SU-DHL-6 (cell line): ENCODE results near the gene APBB2.
"Not testable (repeated sequence)": the region's sequence is repeated elsewhere in the genome, so short reads cannot be mapped to it uniquely, and the experiment has no call there.

Source experiments
- H2AFZ ChIP-seq: fragments of 200-600 bp; sonication (generic); 2 replicates; pipeline ENCODE4 v1.6.1; 2014; ENCODE audit warnings: low read depth, mild to moderate bottlenecking, moderate library complexity, mixed read lengths, antibody characterized with exemption, low read length; ENCODE audit not compliant: severe bottlenecking
- H3F3A ChIP-seq: fragments of 200-600 bp; shearing (Covaris generic); 2 replicates; pipeline ENCODE4 v1.6.0; 2016; ENCODE audit warnings: antibody characterized with exemption, mild to moderate bottlenecking; ENCODE audit not compliant: insufficient read depth
- H3K27ac ChIP-seq: fragments of 200-600 bp; sonication (generic); 2 replicates; pipeline ENCODE4 v1.5.1; 2016; ENCODE audit warnings: low read depth, mild to moderate bottlenecking, low read length, moderate library complexity, mixed read lengths
- H3K27me3 ChIP-seq: fragments of 200-600 bp; sonication (generic), shearing (Covaris generic); 2 replicates; pipeline ENCODE4 v1.6.0; 2014; ENCODE audit warnings: mild to moderate bottlenecking, low read length
- H3K36me3 ChIP-seq: fragments of 200-600 bp; sonication (generic); 2 replicates; pipeline ENCODE4 v1.6.1; 2014; ENCODE audit warnings: mild to moderate bottlenecking, low read length, mixed read lengths
- H3K4me2 ChIP-seq: fragments of 300-600, 200-600 bp; shearing (Covaris generic), sonication (generic); 2 replicates; pipeline ENCODE4 v1.6.0; 2014; ENCODE audit warnings: low read length, low read depth, mild to moderate bottlenecking; ENCODE audit not compliant: poor library complexity, severe bottlenecking
- H3K4me3 ChIP-seq: fragments of 200-600 bp; sonication (generic); 2 replicates; pipeline ENCODE4 v1.5.1; 2014; ENCODE audit warnings: antibody characterized with exemption, low read length, mild to moderate bottlenecking, mixed read lengths; ENCODE audit not compliant: insufficient read depth, poor library complexity, severe bottlenecking
- H3K79me2 ChIP-seq: fragments of 200-600 bp; sonication (generic); 2 replicates; pipeline ENCODE4 v1.6.1; 2014; ENCODE audit warnings: mild to moderate bottlenecking, low read length, moderate library complexity; ENCODE audit not compliant: insufficient read depth
- H3K9ac ChIP-seq: fragments of 200-600 bp; sonication (generic); 2 replicates; pipeline ENCODE4 v1.7.0; 2014; ENCODE audit warnings: mild to moderate bottlenecking, low read length
- H3K9me2 ChIP-seq: fragments of 200-600 bp; sonication (generic); replicated peaks from 2 replicates; pipeline ENCODE4 v1.6.1; 2014; ENCODE audit warnings: low read length; ENCODE audit not compliant: insufficient read depth
- H3K9me3 ChIP-seq: fragments of 200-600 bp; sonication (generic); 2 replicates; pipeline ENCODE4 v1.6.1; 2014; ENCODE audit warnings: low read length, mixed read lengths; ENCODE audit not compliant: insufficient read depth
- H4K20me1 ChIP-seq: fragments of 200-600 bp; sonication (generic); 2 replicates; pipeline ENCODE4 v1.6.1; 2014; ENCODE audit warnings: low read depth, mild to moderate bottlenecking, antibody characterized with exemption, low read length, moderate library complexity, mixed read lengths
- CTCF ChIP-seq: fragments of 200-600 bp; sonication (generic); IDR thresholded peaks from one replicate; pipeline ENCODE4 v1.5.1; 2017; ENCODE audit warnings: antibody characterized with exemption, mild to moderate bottlenecking, low read length, moderate library complexity; ENCODE audit not compliant: insufficient read depth, poor library complexity, severe bottlenecking
- EZH2phosphoT487 ChIP-seq: fragments of 200-600 bp; sonication (generic), shearing (Covaris generic); conservative IDR thresholded peaks from 2 replicates; pipeline ENCODE4 v1.6.1; 2018; ENCODE audit warnings: mild to moderate bottlenecking, antibody characterized with exemption, low read length, moderate library complexity, mixed read lengths

APBB2 gene

DNA sequence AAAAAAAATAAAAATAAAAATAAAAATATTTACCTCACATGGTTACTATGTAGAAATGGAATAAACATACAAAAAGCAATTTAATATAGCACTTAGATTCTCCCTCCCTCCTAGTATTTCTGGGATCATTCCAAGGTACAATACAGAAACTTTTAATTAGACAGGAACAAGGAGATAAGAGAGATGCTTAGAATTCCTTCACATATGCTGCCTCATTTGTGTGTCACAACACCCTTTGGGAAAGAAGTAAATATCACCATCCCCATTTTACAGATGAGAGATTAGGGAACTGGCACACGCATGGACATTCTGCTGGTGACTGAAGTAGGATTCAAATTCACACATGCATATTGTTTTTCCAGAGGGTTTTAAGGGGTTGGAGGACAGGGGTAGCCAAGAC is 164.2 kb downstream of the APBB2 start:
- Histone ChIP-seq H3K4me2 (no peak overlapping the region), H3K36me3 (no peaks in the 10 kb centered on the region), H3K27me3 (no peaks in the 10 kb centered on the region), H3K9me3 (no peaks in the 10 kb centered on the region), H3K27ac (no peak overlapping the region), H3K9ac (no peak overlapping the region), H3K79me2 (no peaks in the 10 kb centered on the region; the same call in 1 of the 2 replicates), H3F3A (no peaks in the 10 kb centered on the region), H3K4me3 (no peak overlapping the region), H3K9me2 (no peaks in the 10 kb centered on the region), H4K20me1 (no peaks in the 10 kb centered on the region), H2AFZ (no peak overlapping the region)
- TF ChIP-seq CTCF = no peak
- no peak for TF ChIP-seq EZH2phosphoT487

GRCh38 chr4:41049176-41049575 is 165.2 kb downstream of the APBB2 start:
- H3K36me3 ChIP-seq, H3K27ac ChIP-seq, H3K9me3 ChIP-seq: not testable (repeated sequence)

GRCh38 chr4:41044791-41045190 is 169.6 kb downstream of the APBB2 start:
- H3K9ac ChIP-seq = no peak overlapping the region
- peaks cover 4% of the 10 kb centered on the region; the same call in 1 of the 2 replicates for H3K36me3 ChIP-seq
- no peaks in the 10 kb centered on the region for H3F3A ChIP-seq
- no peaks in the 10 kb centered on the region for H3K9me3 ChIP-seq
- no peak overlapping the region for H3K4me2 ChIP-seq
- no peaks in the 10 kb centered on the region for H4K20me1 ChIP-seq
- no peaks in the 10 kb centered on the region for H3K27me3 ChIP-seq
- no peak overlapping the region for H3K4me3 ChIP-seq
- H2AFZ ChIP-seq = no peak overlapping the region
- no peaks in the 10 kb centered on the region; the same call in 1 of the 2 replicates for H3K79me2 ChIP-seq
- no peak overlapping the region for H3K27ac ChIP-seq
- TF ChIP-seq EZH2phosphoT487 = no peak
- no peak for TF ChIP-seq CTCF
- H3K9me2 ChIP-seq = no peaks in the 10 kb centered on the region

More at GRCh38 chr4:41049176-41049575, 165.2 kb downstream of the APBB2 start:
- H3K4me2 ChIP-seq, H4K20me1 ChIP-seq, H3K9me2 ChIP-seq, H2AFZ ChIP-seq, H3K9ac ChIP-seq, H3K27me3 ChIP-seq, H3K79me2 ChIP-seq, H3K4me3 ChIP-seq, H3F3A ChIP-seq: not testable (repeated sequence)

GRCh38 chr4:41044165-41044564 is 170.2 kb downstream of the APBB2 start:
- H4K20me1 ChIP-seq = no peaks in the 10 kb centered on the region
- H3K27me3 ChIP-seq = no peaks in the 10 kb centered on the region
- TF ChIP-seq CTCF = no peak
- TF ChIP-seq EZH2phosphoT487 = no peak
- no peak overlapping the region for H3K4me2 ChIP-seq
- no peak overlapping the region for H3K9ac ChIP-seq
- no peak overlapping the region for H3K4me3 ChIP-seq
- no peaks in the 10 kb centered on the region; the same call in 1 of the 2 replicates for H3K79me2 ChIP-seq
- no peak overlapping the region for H3K27ac ChIP-seq
- no peak overlapping the region for H2AFZ ChIP-seq
- peaks cover 4% of the 10 kb centered on the region; the same call in 1 of the 2 replicates for H3K36me3 ChIP-seq
- no peaks in the 10 kb centered on the region for H3K9me3 ChIP-seq
- no peaks in the 10 kb centered on the region for H3K9me2 ChIP-seq
- no peaks in the 10 kb centered on the region for H3F3A ChIP-seq
